ENCODE measurements around the gene SYNPO2.
A peak's percentile ranks its signal among the peaks of the same experiment; 100 is the strongest.
"Not testable (repeated sequence)": the region's sequence is repeated elsewhere in the genome, so short reads cannot be mapped to it uniquely, and the experiment has no call there.

The SYNPO2 gene

GRCh38 chr4:119041396-119041795, 152.7 kb downstream of the SYNPO2 start:
- DNase-seq (ENCODE audit: low spot score) (no peak), ATAC-seq (ENCODE audit: low read depth) (no peak)
- Histone ChIP-seq H3K36me3 (ENCODE audit: low read depth) (no peaks in the 10 kb centered on the region), H3K4me3 (ENCODE audit: severe bottlenecking) (no peak overlapping the region), H3K27ac (ENCODE audit: poor library complexity, severe bottlenecking) (no peak overlapping the region), H3K9me3 (ENCODE audit: severe bottlenecking) (no peaks in the 10 kb centered on the region), H3K4me1 (ENCODE audit: insufficient read depth, poor library complexity, severe bottlenecking) (peaks cover 6% of the 10 kb centered on the region), H3K27me3 (ENCODE audit: insufficient read depth, poor library complexity, severe bottlenecking) (no peaks in the 10 kb centered on the region)
- no peak for TF ChIP-seq CTCF (IDR thresholded peaks at IDR 0.05; ENCODE audit: poor library complexity, severe bottlenecking)

DNA sequence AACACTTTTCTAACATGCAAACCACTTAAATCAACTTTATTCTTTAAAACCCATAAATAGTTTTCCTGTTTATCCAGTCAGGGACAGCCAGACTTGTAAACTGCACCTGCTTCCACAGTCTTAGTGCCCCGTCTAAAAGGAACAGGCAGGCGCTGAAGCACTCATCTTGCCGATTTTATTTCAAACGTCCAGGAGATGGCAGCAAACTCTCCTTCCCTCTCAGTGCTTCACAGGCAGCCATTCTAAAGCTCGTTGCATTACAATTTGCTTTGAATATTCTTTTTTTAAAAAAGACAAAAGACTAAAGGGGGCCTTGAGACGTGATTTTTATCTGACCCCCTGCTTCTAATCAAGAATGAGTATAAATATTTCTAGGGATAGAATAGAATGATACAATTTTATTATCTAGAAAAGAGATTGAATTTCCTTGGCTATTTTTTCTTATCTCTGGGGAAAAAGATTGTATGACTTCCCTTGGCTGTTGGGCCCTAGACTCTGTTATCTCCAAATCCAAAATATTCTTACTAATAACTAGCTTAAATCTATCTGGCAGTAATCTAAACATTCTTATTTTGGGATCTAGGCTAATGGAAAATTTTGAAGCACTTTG, 153.4 kb downstream of the SYNPO2 start:
- Histone ChIP-seq H3K36me3 (ENCODE audit: low read depth) (no peaks in the 10 kb centered on the region), H3K4me1 (ENCODE audit: insufficient read depth, poor library complexity, severe bottlenecking) (peaks cover 6% of the 10 kb centered on the region), H3K9me3 (ENCODE audit: severe bottlenecking) (no peaks in the 10 kb centered on the region), H3K27ac (ENCODE audit: poor library complexity, severe bottlenecking) (no peak overlapping the region), H3K4me3 (ENCODE audit: severe bottlenecking) (no peak overlapping the region), H3K27me3 (ENCODE audit: insufficient read depth, poor library complexity, severe bottlenecking) (no peaks in the 10 kb centered on the region)
- peak; percentile 91 for TF ChIP-seq CTCF (IDR thresholded peaks at IDR 0.05; ENCODE audit: poor library complexity, severe bottlenecking)
- DNase-seq (ENCODE audit: low spot score) (no peak), ATAC-seq (ENCODE audit: low read depth) (peak; percentile 91)

DNA sequence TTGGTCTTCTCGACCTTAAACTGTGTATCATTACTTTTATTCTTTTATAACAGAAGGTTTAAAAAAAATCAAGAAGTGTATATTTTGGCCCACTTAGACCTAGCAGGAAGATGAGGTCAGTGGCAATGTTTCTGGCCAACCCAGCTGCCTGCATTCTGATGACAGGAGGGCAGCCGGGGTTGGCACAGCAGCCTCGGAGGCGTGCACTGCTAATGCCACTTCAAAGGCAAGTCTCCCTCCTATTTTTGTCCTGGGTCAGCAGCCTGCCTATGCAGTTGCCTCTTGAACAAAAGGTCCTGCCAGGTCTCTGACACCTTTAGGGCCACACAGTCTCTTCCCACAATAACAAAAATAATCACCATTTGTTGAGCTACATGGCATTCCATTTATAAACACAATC, 157.6 kb downstream of the SYNPO2 start:
- no peak for TF ChIP-seq CTCF (IDR thresholded peaks at IDR 0.05; ENCODE audit: poor library complexity, severe bottlenecking)
- Histone ChIP-seq H3K36me3 (ENCODE audit: low read depth) (no peaks in the 10 kb centered on the region), H3K27me3 (ENCODE audit: insufficient read depth, poor library complexity, severe bottlenecking) (no peaks in the 10 kb centered on the region), H3K4me3 (ENCODE audit: severe bottlenecking) (no peak overlapping the region), H3K27ac (ENCODE audit: poor library complexity, severe bottlenecking) (no peak overlapping the region), H3K9me3 (ENCODE audit: severe bottlenecking) (no peaks in the 10 kb centered on the region), H3K4me1 (ENCODE audit: insufficient read depth, poor library complexity, severe bottlenecking) (peaks cover 3% of the 10 kb centered on the region)
- no peak for ATAC-seq (ENCODE audit: low read depth)
- no peak for DNase-seq (ENCODE audit: low spot score)

DNA sequence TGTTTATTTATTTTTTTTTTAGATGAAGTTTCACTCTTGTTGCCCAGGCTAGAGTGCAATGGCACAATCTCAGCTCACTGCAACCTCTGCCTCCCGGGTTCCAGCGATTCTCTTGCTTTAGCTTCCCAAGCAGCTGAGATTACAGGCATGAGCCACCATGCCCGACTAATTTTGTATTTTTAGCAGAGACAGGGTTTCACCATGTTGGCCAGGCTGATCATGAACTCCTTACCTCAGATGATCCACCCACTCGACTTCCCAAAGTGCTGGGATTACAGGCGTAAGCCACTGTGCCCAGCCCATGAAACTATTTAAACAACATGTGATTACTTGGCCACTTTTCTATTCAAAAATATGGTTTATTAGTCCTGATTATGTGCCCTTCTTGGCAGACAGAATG, 158.4 kb downstream of the SYNPO2 start:
- H3K27me3 ChIP-seq (ENCODE audit: insufficient read depth, poor library complexity, severe bottlenecking); H3K9me3 ChIP-seq (ENCODE audit: severe bottlenecking); H3K4me3 ChIP-seq (ENCODE audit: severe bottlenecking); H3K36me3 ChIP-seq (ENCODE audit: low read depth); DNase-seq (ENCODE audit: low spot score); H3K27ac ChIP-seq (ENCODE audit: poor library complexity, severe bottlenecking); H3K4me1 ChIP-seq (ENCODE audit: insufficient read depth, poor library complexity, severe bottlenecking); ATAC-seq (ENCODE audit: low read depth): not testable (repeated sequence)

GRCh38 chr4:119048446-119048845, 159.8 kb downstream of the SYNPO2 start:
- TF ChIP-seq CTCF (IDR thresholded peaks at IDR 0.05; ENCODE audit: poor library complexity, severe bottlenecking) = no peak
- no peak for ATAC-seq (ENCODE audit: low read depth)

More at GRCh38 chr4:119048446-119048845, 159.8 kb downstream of the SYNPO2 start:
- no peak overlapping the region for H3K27ac ChIP-seq (ENCODE audit: poor library complexity, severe bottlenecking)
- no peaks in the 10 kb centered on the region for H3K36me3 ChIP-seq (ENCODE audit: low read depth)
- no peak overlapping the region for H3K4me3 ChIP-seq (ENCODE audit: severe bottlenecking)
- H3K27me3 ChIP-seq (ENCODE audit: insufficient read depth, poor library complexity, severe bottlenecking) = no peaks in the 10 kb centered on the region
- no peak for DNase-seq (ENCODE audit: low spot score)
- H3K9me3 ChIP-seq (ENCODE audit: severe bottlenecking) = no peaks in the 10 kb centered on the region
- H3K4me1 ChIP-seq (ENCODE audit: insufficient read depth, poor library complexity, severe bottlenecking) = no peaks in the 10 kb centered on the region
